Kidney (tissue), 14 donors: ENCODE data around the gene MINDY4. TPM values are rescaled to one million over a fixed set of nuclear protein-coding genes. Genes with fewer than 3 reads are reported as not detected.

ENCODE experiments used
- DNase-seq, 5 donors: peaks; one replicate each; pipeline ENCODE4 v3.0.0-alpha.2; 2013 to 2020
- FAIRE-seq: peaks from 2 replicates; lab custom pipeline; 2012; peaks lifted over from hg19 to GRCh38; lab: Jason Lieb, UNC
- H3K27ac ChIP-seq, 2 donors: one replicate each; pipeline ENCODE4 v1.7.0; 2013; ENCODE audit warnings: low read depth in 2 of 2, low read length in 2 of 2, inconsistent platforms in 1 of 2
- H3K27me3 ChIP-seq: one replicate; pipeline ENCODE4 v1.7.1; 2013; ENCODE audit warnings: low read length, inconsistent platforms; ENCODE audit not compliant: control insufficient read depth, insufficient read depth
- H3K36me3 ChIP-seq, 3 donors: one replicate each; pipeline versions ENCODE4 v1.7.0 to v1.7.1; 2013; ENCODE audit warnings: low read length in 3 of 3, control low read depth in 1 of 3, inconsistent platforms in 1 of 3; ENCODE audit not compliant: insufficient read depth in 3 of 3, control insufficient read depth in 2 of 3
- H3K4me1 ChIP-seq, 3 donors: one replicate each; pipeline versions ENCODE4 v1.7.0 to v1.7.1; 2013; ENCODE audit warnings: low read length in 3 of 3, inconsistent platforms in 1 of 3, low read depth in 1 of 3; ENCODE audit not compliant: control insufficient read depth in 2 of 3, insufficient read depth in 2 of 3
- H3K4me3 ChIP-seq, 3 donors: one replicate each; pipeline versions ENCODE4 v1.7.0 to v1.8.1; 2013; ENCODE audit warnings: low read length in 3 of 3, control low read depth in 1 of 3, inconsistent platforms in 1 of 3
- H3K9ac ChIP-seq, 3 donors: one replicate each; pipeline versions ENCODE4 v1.7.0 to v1.7.1; 2013; ENCODE audit warnings: low read length in 3 of 3, control low read depth in 1 of 3, inconsistent platforms in 1 of 3
- H3K9me3 ChIP-seq, 3 donors: one replicate each; pipeline versions ENCODE4 v1.7.0 to v1.7.1; 2013; ENCODE audit warnings: low read length in 3 of 3, control low read depth in 1 of 3, inconsistent platforms in 1 of 3; ENCODE audit not compliant: control insufficient read depth in 2 of 3, insufficient read depth in 1 of 3
- CTCF ChIP-seq: IDR thresholded peaks from 3 replicates; pipeline ENCODE4 v1.5.1; 2012; ENCODE audit warnings: mild to moderate bottlenecking, moderate library complexity, borderline replicate concordance; ENCODE audit not compliant: insufficient read depth; ENCODE audit errors: extremely low read depth
- intact Hi-C: fragments of 100-400 bp; cut with DNase I; formaldehyde crosslinking; loops from one replicate; pipeline ENCODE4 v1.11.1; 2022
- polyA plus RNA-seq: library from polyadenylated mRNA; stranded (reverse); fragments of 350-450 nt; fragmentation: Illumina TruSeq; extraction: RNeasy Lipid Tissue Mini Kit (QIAGEN cat#74804); gene quantifications from one replicate; pipeline ENCODE4 v1.2.3, GENCODE V29; 2014; ENCODE audit warnings: low read depth, low replicate concordance; ENCODE audit not compliant: insufficient read depth
- total RNA-seq: library from RNA; stranded (reverse); fragmentation: NEBNext Ultra II Directional; extraction: Animal tissue kit (Norgen Biotek cat#: 25700); gene quantifications from one replicate; pipeline ENCODE4 v1.2.1, GENCODE V29; 2021
- donor health status: control.
- donor health status: control.
- donor health status: control.
- donor health status: control.
- donor health status: control.
- donor health status: DM: yes; HTN: yes; CAD: no.
- donor health status: Normal renal cell carcinoma (clear cell type).

Gene MINDY4
- total and polyA plus RNA-seq, 2 donors from 2014 or later: 5.3 to 15.3 TPM

- no peaks in the 10 kb centered on the region for H3K9me3 ChIP-seq
- no peak overlapping the region for H3K9ac ChIP-seq
- no peak overlapping the region for H3K4me3 ChIP-seq
- DNase-seq (peak in 1 of 5 donors; percentile 36), FAIRE-seq (no peak)
- intact Hi-C loops: no loop called here
- no peak overlapping the region for H3K27ac ChIP-seq
- peaks cover 0 to 15% (median 11%) of the 10 kb centered on the region in 3 donors for H3K4me1 ChIP-seq
- no peaks in the 10 kb centered on the region for H3K36me3 ChIP-seq
- no peaks in the 10 kb centered on the region for H3K27me3 ChIP-seq
- TF ChIP-seq CTCF: no peak
Observed at GRCh38 chr7:30816645-30817370, 45.6 kb downstream of the MINDY4 start.

GRCh38 chr7:30817371-30817767, 46.2 kb downstream of the MINDY4 start:
- intact Hi-C loops: no loop called here
- DNase-seq (no peak), FAIRE-seq (no peak)
- no peaks in the 10 kb centered on the region for H3K27me3 ChIP-seq
- no peak for TF ChIP-seq CTCF
- no peak overlapping the region for H3K9ac ChIP-seq
- no peaks in the 10 kb centered on the region for H3K36me3 ChIP-seq
- no peak overlapping the region for H3K27ac ChIP-seq
- no peaks in the 10 kb centered on the region for H3K9me3 ChIP-seq
- H3K4me3 ChIP-seq: no peak overlapping the region
- peaks cover 0 to 15% (median 11%) of the 10 kb centered on the region in 3 donors for H3K4me1 ChIP-seq

GRCh38 chr7:30824821-30825720, 53.9 kb downstream of the MINDY4 start:
- Histone ChIP-seq H3K4me3 (no peak overlapping the region), H3K9me3 (no peaks in the 10 kb centered on the region), H3K27me3 (no peaks in the 10 kb centered on the region), H3K9ac (no peak overlapping the region), H3K27ac (no peak overlapping the region), H3K4me1 (no peaks in the 10 kb centered on the region), H3K36me3 (no peaks in the 10 kb centered on the region)
- TF ChIP-seq CTCF: no peak
- FAIRE-seq (no peak), DNase-seq (no peak)
- intact Hi-C loops: no loop called here
